Smooth muscle cell (in vitro differentiated cells): Measurements from ENCODE around the gene BMPR1B. TPM values are rescaled to one million over a fixed set of nuclear protein-coding genes. Genes with fewer than 3 reads are reported as not detected.

Experiments used
- DNase-seq: peaks from one replicate; lab custom pipeline; 2025; ENCODE audit not compliant: unreplicated experiment; lab: John Stamatoyannopoulos, UW
- H2AFZ ChIP-seq: fragments of 200-600 bp; sonication (generic); 2 replicates; pipeline ENCODE4 v1.6.0; 2016; ENCODE audit warnings: antibody characterized with exemption, low read depth, mild to moderate bottlenecking
- H3F3A ChIP-seq: fragments of 200-600 bp; sonication (generic); 2 replicates; pipeline ENCODE4 v1.6.0; 2017; ENCODE audit warnings: antibody characterized with exemption, low read depth
- H3K27ac ChIP-seq: fragments of 200-600 bp; sonication (generic); 2 replicates; pipeline ENCODE4 v1.5.1; 2016; ENCODE audit warnings: low read depth, mild to moderate bottlenecking
- H3K27me3 ChIP-seq: fragments of 200-600 bp; sonication (generic); 2 replicates; pipeline ENCODE4 v1.6.1; 2016; ENCODE audit warnings: low read depth, mild to moderate bottlenecking
- H3K36me3 ChIP-seq: fragments of 200-600 bp; sonication (generic); 2 replicates; pipeline ENCODE4 v1.5.1; 2016; ENCODE audit warnings: low read depth
- H3K4me1 ChIP-seq: fragments of 200-600 bp; sonication (generic); 2 replicates; pipeline ENCODE4 v1.5.1; 2016; ENCODE audit warnings: low read depth
- H3K4me2 ChIP-seq: fragments of 200-600 bp; sonication (generic); 2 replicates; pipeline ENCODE4 v1.6.0; 2016; ENCODE audit warnings: mild to moderate bottlenecking
- H3K4me3 ChIP-seq: fragments of 200-600 bp; sonication (generic); 2 replicates; pipeline ENCODE4 v1.5.1; 2016; ENCODE audit warnings: mild to moderate bottlenecking
- H3K79me2 ChIP-seq: fragments of 200-600 bp; sonication (generic); 2 replicates; pipeline ENCODE4 v1.6.0; 2016; ENCODE audit warnings: low read depth, mild to moderate bottlenecking
- H3K9ac ChIP-seq: fragments of 200-600 bp; sonication (generic); 2 replicates; pipeline ENCODE4 v1.6.0; 2016; ENCODE audit warnings: low read depth
- H3K9me3 ChIP-seq: fragments of 200-600 bp; sonication (generic); replicated peaks from 2 replicates; pipeline ENCODE4 v1.5.1; 2016; ENCODE audit warnings: low read depth
- H4K20me1 ChIP-seq: fragments of 200-600 bp; sonication (generic); 2 replicates; pipeline ENCODE4 v1.6.0; 2016; ENCODE audit warnings: low read depth
- WGBS: methylation state at CpG from one replicate; pipeline ENCODE4 v1.1.7; 2016; ENCODE audit warnings: low lambda C conversion rate; 5-methylcytosine and 5-hydroxymethylcytosine counted together
- polyA plus RNA-seq: library from polyadenylated mRNA; unstranded; fragments of >200 nt; fragmentation: Nextera tagmentation; extraction: Ambion mirVana; gene quantifications from 2 replicates; pipeline ENCODE4 v1.2.1, GENCODE V29; 2016
- total RNA-seq: library from RNA; depleted of rRNA; stranded (reverse); fragments of >200 nt; gene quantifications from 2 replicates; pipeline ENCODE4 v1.2.3, GENCODE V29; 2014
- TF ChIP-seq, protein P1 (sequence below): fragments of 200-600 bp; sonication (generic); IDR thresholded peaks from 2 replicates; pipeline ENCODE4 v1.5.1; 2017; ENCODE audit warnings: borderline replicate concordance, mild to moderate bottlenecking, antibody characterized with exemption; ENCODE audit not compliant: insufficient read depth, poor library complexity, severe bottlenecking

The BMPR1B gene
- total and polyA plus RNA-seq, 2 experiments from 2014 or later, result 0.03 to 1.2 TPM

DNA sequence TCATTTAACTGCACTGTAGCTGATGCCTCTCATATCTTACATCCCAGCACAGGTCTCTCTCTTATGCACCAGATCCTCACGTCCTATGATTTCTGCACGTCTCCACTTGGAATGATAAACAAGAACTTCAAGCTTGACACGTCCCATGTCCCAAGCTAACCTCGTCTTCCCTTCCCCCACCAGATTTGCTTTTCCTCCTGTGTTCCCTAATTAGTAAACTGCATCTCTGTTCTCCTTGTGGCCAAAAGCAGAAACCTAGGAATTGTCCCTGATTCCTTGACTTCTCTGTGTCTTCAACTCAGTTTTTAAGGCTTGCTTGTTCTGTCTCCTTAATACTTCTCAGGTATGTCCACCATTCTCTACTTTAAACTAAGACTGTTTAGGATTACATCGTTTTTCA is 171.9 kb downstream of the BMPR1B start:
- Histone ChIP-seq H2AFZ (no peak overlapping the region), H3K79me2 (no peaks in the 10 kb centered on the region), H3F3A (no peaks in the 10 kb centered on the region), H3K4me2 (no peak overlapping the region), H3K36me3 (no peaks in the 10 kb centered on the region), H3K27me3 (no peaks in the 10 kb centered on the region), H3K9ac (no peak overlapping the region), H4K20me1 (no peaks in the 10 kb centered on the region), H3K27ac (no peak overlapping the region), H3K4me1 (no peaks in the 10 kb centered on the region), H3K4me3 (no peak overlapping the region), H3K9me3 (no peaks in the 10 kb centered on the region)
- DNase-seq, result no peak
- TF ChIP-seq, protein P1, sequence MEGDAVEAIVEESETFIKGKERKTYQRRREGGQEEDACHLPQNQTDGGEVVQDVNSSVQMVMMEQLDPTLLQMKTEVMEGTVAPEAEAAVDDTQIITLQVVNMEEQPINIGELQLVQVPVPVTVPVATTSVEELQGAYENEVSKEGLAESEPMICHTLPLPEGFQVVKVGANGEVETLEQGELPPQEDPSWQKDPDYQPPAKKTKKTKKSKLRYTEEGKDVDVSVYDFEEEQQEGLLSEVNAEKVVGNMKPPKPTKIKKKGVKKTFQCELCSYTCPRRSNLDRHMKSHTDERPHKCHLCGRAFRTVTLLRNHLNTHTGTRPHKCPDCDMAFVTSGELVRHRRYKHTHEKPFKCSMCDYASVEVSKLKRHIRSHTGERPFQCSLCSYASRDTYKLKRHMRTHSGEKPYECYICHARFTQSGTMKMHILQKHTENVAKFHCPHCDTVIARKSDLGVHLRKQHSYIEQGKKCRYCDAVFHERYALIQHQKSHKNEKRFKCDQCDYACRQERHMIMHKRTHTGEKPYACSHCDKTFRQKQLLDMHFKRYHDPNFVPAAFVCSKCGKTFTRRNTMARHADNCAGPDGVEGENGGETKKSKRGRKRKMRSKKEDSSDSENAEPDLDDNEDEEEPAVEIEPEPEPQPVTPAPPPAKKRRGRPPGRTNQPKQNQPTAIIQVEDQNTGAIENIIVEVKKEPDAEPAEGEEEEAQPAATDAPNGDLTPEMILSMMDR, result no peak
- 90% methylated on average over 5 of the region's 5 CpGs for WGBS

DNA sequence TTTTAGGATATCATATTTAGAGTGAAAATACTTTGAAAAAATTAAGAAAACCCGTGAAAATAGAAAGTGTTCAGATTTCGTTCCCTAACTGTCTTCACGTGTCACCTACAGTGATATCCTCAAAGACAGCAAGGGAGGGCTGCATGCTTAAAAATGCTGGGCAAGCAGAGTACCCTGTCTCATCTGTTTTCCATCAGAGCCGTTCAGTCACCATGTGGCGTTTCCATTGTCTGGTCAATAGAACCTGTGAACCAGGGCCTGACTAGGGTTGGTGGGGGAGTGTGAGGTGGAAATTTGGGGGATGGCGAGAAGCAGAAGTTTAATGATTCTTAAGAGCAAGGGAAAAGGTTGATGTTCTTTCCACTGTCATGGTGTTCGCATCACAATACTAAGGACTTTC is 173.9 kb downstream of the BMPR1B start:
- Histone ChIP-seq H3K4me1 (no peaks in the 10 kb centered on the region), H3K9me3 (no peaks in the 10 kb centered on the region), H3K27me3 (no peaks in the 10 kb centered on the region), H4K20me1 (no peaks in the 10 kb centered on the region), H3K9ac (no peak overlapping the region), H3K4me2 (no peak overlapping the region), H3F3A (no peaks in the 10 kb centered on the region), H3K4me3 (no peak overlapping the region), H2AFZ (no peak overlapping the region), H3K79me2 (no peaks in the 10 kb centered on the region), H3K27ac (no peak overlapping the region), H3K36me3 (no peaks in the 10 kb centered on the region)
- DNase-seq, result no peak
- TF ChIP-seq, protein P1, result no peak
- 89% methylated on average over 7 of the region's 7 CpGs for WGBS

DNA sequence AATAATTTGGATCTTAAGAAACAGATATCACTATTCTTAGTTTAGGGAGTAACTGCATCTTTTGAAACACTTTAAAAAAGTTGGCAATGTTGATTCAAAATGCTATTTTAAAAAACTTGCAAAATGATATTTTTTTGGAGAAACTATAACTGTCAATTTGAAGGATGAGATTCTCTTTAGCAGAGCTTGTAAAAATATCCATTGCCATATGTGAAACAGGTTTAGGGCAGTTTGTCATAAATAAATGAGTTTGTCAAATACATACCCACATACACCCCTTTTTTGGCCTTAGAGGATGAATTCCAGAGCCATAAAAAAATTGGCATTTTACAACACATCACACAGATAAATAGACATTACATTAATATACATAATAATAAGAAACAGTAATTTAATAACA is 174.6 kb downstream of the BMPR1B start:
- TF ChIP-seq, protein P1, result no peak
- Histone ChIP-seq H3K36me3 (no peaks in the 10 kb centered on the region), H4K20me1 (no peaks in the 10 kb centered on the region), H3K27ac (no peak overlapping the region), H3K4me2 (no peak overlapping the region), H3K9ac (no peak overlapping the region), H3K27me3 (no peaks in the 10 kb centered on the region), H3K4me3 (no peak overlapping the region), H3F3A (no peaks in the 10 kb centered on the region), H3K4me1 (no peaks in the 10 kb centered on the region), H3K9me3 (no peaks in the 10 kb centered on the region), H2AFZ (no peak overlapping the region), H3K79me2 (no peaks in the 10 kb centered on the region)
- DNase-seq, result no peak

DNA sequence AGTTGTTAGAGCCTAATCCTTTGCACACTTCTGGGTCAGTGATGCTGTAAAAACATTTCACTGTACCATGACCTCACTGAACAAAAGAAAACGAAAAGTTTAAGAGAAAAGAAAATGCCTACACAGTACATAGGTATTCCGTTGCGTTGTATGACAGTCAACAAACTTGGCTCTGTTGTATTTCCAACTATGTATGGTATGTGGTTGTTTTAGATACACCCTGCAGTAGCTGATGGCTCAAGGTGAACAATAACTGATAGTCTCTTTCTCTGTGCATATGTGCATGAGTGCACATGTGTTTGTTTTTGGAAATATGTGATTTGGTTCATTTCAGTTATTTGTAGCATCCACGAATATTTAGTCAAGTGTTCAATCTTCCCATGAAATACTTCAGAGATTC is 176.0 kb downstream of the BMPR1B start:
- no peaks in the 10 kb centered on the region for H3K27me3 ChIP-seq
- no peak overlapping the region for H2AFZ ChIP-seq
- H3K36me3 ChIP-seq, result no peaks in the 10 kb centered on the region
- no peak overlapping the region for H3K27ac ChIP-seq
- DNase-seq, result no peak
- no peaks in the 10 kb centered on the region for H4K20me1 ChIP-seq
- H3F3A ChIP-seq, result no peaks in the 10 kb centered on the region
- no peaks in the 10 kb centered on the region for H3K79me2 ChIP-seq
- no peak overlapping the region for H3K4me3 ChIP-seq
- TF ChIP-seq, protein P1, result no peak
- H3K4me1 ChIP-seq, result no peaks in the 10 kb centered on the region
- WGBS, result 79% methylated on average over 4 of the region's 4 CpGs
- H3K4me2 ChIP-seq, result no peak overlapping the region
- no peaks in the 10 kb centered on the region for H3K9me3 ChIP-seq
- no peak overlapping the region for H3K9ac ChIP-seq
